GM18867 (cell line): Measurements from ENCODE around the gene SLC25A6.
"Not testable (repeated sequence)": the region's sequence is repeated elsewhere in the genome, so short reads cannot be mapped to it uniquely, and the experiment has no call there.

Experiments used
- ATAC-seq: cut with Tn5 transposase; IDR thresholded peaks from one replicate; pipeline ENCODE4 v1.9.1; 2021; ENCODE audit warnings: mild to moderate bottlenecking, moderate library complexity; ENCODE audit not compliant: unreplicated experiment

The SLC25A6 gene

DNA sequence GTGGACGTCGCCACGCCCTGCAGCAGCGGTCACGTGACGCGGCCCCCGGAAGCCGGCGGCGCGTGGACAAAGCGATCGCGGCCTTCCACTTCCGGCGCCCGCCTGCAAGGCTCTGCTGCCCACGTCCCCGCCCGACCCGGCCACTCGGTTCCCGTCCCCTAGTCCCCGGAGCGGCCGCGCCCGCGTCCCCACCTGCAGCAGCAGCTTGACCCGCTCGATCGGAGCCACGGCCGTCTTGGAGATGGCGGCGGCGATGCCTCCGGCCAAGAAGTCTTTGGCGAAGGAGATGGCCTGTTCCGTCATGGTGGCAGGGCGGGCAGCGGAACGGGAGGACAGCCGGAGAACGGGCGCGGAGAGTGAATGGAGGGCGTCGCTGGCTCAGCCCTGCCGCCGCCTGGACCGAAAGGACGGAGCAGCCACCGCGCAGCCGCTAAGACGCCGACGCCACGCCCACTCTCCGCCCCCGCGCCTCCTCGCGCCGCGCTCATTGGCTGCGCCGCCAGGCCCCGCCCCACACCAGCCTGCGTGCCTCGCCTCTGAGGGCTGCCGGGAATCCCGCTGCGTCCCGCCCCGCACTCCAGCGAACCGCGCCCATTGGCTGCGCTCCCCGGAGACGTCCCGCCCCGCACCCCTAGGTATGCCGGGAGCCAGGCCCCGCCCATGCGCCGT is at the start of gene SLC25A6:
Gene SLC25A6, minus strand, starts transcription at position 407 of the 669 bp plus-strand sequence. Its CDS starts 104 bp downstream, at position 303.
- peak; percentile 94 for ATAC-seq

DNA sequence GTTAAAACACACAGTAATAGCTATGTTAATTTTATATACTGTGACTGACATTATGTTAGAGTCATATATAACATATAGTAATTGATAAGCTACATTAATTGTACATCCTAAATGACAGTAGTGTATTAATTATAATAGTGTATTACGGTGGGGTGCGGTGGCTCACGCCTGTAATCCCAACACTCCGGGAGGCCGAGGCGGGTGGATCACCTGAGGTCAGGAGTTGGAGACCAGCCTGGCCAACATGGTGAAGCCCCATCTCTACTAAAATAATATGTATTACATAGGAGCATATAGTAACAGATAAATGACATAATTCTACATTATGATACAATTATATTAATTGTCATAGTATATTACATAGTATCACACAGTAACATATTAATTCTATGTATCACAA is 48.6 kb upstream of the SLC25A6 start:
- ATAC-seq, result no peak

DNA sequence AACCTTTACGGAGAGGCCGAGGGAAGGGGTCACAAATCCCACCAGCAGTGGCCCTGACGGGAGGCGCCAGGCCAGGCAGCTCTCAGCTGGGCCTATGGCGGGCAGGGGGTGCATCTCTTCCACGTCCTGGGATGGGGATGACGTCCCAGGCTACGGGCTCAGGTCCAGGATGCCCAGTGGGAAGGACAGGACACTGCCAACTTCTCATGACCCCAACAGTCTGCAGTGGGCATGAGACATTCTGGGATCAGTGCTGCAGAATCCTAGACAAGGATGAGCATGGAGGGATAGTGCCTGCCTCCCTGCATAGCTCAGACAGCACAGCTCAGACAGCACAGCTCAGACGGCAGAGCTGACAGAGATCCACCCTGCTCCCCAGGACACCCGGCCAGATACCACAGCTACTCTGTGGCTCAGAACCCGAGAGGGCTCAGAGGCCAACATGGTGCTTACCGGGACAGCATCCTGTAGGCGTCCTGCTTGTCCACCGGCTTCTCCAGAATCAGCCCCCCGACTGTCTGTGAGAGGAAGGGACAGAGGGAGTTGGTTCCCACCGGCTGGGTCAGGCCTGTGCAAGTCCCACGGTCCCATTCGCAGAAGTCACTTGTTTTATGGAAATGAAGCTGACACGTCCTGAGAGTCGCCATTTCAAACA is 43.5 kb upstream of the SLC25A6 start:
- ATAC-seq, result no peak

DNA sequence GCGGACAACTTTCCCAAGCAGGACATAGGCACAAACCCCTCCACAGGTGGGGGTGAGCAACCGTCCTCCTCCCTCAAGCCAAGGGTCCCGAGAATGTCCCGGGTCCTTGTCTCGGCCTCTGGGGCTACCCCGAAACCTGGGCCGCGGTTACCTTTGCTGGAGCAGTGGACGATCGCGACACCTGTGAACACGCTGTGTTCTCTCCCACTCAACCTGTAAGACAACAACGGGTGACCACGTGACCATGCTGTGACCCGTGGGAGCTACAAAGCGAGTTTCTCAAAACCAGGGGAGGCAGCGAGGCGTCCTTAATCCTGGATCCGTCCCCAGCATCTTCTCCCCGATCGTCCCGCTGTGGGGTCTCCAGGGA is 42.9 kb upstream of the SLC25A6 start:
- no peak for ATAC-seq

DNA sequence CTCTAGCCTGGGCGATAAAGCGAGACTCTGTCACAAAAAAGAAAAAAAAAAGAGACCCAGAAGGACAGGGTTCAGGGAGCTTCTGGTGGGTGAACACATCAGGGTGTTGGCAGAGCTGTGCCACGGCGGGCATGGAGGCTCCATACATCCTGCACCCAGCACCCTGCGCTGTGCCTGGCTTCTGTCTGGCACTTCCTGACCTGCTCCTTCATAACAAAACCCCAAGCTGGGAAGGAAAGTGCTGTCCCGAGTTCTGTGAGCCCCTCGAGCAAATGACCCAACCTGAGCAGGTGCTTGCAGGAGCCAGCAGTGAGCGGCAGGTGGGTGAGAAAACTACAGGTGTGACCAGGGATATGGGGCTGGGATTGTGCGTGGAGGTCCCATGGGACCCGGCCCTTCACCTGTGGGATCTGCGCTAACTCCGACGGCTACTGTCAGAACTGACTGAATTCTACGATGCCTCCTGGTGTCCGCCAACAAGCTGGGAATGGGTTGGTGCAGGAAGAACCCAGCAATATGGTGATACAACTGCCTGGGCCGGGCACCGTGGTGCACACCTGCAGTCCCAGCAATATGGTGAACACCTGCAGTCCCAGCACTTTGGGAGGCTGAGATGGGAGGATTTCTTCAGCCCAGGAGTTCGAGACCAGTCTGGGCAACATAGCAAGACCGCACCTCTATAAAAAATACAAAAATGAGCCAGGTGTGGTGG is 41.9 kb upstream of the SLC25A6 start:
- ATAC-seq, result no peak

DNA sequence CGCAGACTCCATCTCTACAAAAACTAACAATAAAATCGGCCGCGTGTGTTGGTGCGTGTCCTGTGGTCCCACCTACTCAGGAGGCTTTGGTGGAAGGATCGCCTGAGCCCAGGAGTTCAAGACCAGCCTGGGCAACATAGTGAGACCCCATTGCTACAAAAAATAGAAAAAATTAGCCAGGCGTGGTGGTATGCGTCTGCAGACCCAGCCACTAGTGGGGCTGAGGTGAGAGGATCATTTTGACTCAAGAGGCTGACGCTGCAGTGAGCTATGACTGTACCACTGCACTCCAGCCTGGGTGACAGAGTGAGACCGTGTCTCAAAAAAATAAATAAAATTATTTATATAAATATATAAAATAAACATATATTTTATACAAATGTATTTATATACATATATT is 38.5 kb upstream of the SLC25A6 start:
- ATAC-seq, result no peak

DNA sequence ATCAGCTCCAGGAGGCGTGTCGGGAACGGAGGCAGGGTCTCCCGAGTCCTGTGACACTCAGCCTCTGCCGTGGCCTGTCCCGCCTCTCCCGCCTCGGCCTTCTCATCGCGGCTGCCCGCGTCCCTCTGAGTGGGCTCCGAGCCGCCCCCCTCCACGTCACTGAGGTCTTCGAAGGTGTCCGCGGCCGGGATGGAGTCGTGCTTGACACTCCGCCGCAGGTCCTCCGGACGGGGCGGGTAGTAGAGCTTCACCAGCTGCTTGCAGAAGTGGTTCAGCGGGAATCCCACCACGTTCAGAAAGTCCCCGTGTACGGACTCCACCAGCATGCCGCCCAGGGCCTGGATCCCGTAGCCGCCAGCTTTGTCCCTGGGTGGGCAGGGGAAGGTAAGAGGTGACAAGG is 35.8 kb upstream of the SLC25A6 start:
- no peak for ATAC-seq

DNA sequence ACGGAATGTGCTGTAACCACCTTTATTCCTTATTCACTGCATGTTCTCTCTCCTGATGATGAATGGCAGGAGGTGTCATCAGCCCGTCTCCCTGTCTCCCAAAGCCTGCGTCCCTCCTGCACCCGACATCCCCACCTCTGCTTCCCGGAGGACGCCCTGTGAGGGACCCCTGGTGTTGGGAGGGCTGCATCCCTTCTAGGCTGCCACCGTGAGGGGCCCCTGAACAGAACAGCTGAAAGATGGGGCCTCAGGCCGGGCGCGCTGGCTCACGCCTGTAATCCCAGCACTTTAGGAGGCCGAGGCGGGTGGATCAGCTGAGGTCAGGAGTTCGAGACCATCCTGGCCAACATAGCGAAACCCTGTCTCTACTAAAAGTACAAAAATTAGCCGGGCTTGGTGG is 34.4 kb upstream of the SLC25A6 start:
- not testable (repeated sequence) for ATAC-seq

DNA sequence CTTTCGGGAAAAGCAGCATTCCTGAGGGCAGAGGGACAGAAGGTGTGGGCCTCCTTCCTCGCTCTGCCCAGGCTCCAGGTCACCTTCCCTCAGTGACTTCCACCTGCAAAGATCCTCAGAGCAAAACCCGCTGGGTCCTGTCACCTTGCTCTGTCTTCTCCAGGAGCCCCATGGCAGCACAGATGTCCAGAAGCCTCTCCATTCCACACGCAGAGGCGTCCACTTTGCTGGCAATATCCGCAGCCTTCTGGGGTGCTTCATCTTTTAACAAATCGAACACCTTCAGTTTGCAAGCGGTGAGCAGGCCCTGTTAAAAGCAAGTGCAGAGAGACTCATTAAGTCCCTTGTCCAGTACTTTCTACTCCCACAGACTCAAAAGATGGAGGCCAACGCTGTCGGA is 33.5 kb upstream of the SLC25A6 start:
- ATAC-seq, result no peak

DNA sequence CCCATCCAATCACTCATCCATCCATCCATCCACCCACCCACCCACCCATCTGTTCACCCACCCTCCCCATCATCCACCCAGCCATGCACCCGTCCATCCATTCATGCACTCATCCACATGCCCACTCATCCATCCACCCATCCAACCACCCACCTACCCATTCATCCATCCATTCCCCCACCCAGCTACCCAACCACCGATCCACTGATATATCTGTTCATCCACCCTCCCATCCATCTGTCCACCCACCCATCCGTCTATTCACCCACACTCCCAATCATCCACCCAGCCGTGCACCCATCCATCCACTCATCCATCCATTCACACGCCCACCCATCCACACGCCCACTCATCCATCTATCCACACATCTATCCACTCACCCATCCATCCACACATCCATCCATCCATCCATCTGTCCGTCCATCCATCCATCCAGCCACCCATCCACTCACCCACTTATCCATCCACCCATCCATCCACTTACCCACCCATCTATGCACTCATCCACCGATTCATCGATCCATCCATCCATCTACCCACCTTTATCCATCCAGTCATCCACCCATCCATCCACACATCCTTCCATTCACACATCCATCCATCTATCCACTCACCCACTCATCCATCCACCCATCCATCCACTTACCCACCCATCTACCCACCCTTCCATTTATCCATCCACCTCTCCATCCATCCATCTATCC is 32.4 kb upstream of the SLC25A6 start:
- no peak for ATAC-seq

DNA sequence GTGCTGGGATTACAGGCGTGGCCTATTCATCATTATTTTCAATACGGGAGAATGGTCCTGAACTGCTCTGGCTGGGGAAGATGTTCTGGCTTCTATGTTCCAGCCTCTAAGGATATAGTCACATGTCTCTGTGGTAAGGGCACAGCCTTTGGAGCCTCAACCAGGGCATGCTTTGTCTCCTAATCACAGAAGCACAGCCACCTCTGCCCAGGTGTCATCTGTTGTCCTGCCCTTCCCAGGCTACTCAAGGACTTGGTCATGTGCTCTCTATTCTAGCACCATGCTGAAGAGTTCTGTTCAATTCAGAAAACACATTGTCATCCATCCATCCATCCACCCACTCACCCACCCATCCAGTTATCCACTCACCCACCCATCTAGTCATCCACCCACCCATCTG is 31.3 kb upstream of the SLC25A6 start:
- ATAC-seq, result no peak

DNA sequence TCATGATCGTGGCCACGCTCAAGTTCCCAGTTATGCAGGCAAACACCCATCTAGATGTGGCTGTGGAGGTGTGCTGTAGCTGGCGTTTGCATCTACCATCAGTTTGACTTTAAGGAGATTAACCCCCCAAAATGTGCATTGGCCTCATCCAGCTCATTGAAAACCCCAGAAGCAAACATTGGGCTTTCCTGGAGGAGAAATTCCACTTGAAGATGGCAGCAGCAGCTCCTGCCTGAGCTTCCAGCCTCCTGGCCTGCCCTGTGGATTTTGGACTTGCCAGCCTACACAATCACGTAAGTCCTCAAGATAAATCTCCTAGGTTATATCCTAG is 30.2 kb upstream of the SLC25A6 start:
- ATAC-seq, result no peak

DNA sequence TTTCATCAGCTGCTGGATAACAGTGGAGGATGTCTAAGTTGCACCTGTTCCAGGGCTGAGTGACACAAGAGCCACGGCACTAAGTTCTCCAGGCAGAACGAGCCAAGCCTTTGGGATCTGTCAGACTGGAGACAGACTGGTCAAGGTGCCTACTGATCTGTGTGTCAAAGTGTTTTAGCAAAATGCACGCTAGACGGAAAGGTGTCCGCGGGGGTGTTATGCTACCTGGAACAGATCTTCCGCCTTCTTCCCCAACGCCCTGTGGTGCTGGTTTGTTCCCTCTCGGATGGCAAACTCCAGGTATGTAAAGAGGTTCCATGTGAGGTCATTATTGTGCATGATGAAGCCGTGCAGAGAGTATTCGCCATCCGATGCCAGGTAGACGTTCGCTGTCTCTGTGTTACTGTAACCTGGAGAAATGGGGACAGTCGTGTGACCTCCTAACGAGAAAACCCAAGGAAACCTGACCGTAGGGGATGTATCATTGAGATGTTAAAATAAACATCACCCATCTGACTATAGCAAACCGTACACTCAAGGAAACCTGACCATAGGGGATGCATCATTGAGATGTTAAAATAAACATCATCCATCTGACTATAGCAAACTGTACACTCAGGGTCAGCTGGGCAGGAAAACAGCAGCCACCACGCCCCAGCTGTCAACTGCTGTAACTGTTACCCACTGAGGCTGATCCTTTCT is 29.7 kb upstream of the SLC25A6 start:
- ATAC-seq, result no peak

DNA sequence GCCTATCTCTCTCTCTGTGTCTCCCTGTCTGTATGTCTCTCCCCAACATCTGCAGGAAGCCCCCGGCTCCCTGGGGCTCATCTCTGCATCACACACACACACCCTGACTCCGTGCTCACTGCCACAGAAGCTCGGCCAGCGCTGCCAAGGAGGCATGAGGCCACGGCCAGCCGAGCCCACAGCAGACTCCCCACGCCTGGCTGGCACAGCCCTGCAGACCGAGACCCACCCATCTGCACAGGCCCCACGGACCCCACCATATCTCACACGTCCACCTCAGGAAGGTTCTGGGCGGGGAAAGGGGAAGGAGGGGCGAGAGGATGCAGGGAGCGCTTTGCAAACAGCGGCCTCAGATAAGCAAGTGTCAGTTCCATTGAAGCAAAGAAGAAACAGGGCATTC is 28.5 kb upstream of the SLC25A6 start:
- ATAC-seq, result no peak

DNA sequence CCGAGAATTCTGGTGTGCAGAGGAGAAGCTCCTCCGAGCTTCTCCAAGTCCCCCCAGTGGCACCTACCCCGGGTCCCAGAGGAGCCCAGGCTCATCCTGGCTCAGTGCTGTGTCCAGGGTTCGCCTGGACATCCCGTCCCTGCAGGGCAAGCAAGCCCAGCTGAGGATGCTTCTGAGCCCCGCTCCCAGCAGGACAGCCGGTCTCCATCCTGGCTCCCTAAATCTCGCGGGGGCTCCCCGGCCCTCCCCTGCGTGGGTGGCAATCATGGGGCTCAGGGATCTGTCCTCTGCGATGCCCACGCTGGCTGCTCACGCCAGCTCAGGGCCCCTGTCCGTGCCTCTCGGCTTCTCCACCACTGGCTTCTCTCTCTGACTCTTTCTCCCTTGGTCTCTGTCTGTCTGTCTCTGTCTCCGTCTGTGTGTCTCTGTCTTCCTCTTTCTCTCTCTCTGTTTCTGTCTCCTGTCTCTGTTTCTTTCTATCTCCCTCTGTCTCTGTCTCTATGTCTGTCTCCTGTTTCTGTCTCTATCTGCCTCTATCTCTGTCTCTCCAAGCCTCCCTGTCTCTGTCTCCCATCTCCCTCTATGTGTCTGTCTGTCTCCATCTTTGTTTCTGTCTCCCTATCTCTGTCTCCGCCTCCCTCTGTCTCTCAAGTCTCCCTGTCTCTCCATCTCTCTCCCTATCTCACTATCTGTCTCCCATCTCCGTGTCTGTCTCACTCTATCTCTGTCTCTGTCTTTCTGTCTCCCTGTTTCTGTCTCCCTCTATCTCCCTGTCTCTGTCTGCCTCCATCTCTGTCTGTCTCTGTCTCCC is 27.8 kb upstream of the SLC25A6 start:
- ATAC-seq, result no peak

DNA sequence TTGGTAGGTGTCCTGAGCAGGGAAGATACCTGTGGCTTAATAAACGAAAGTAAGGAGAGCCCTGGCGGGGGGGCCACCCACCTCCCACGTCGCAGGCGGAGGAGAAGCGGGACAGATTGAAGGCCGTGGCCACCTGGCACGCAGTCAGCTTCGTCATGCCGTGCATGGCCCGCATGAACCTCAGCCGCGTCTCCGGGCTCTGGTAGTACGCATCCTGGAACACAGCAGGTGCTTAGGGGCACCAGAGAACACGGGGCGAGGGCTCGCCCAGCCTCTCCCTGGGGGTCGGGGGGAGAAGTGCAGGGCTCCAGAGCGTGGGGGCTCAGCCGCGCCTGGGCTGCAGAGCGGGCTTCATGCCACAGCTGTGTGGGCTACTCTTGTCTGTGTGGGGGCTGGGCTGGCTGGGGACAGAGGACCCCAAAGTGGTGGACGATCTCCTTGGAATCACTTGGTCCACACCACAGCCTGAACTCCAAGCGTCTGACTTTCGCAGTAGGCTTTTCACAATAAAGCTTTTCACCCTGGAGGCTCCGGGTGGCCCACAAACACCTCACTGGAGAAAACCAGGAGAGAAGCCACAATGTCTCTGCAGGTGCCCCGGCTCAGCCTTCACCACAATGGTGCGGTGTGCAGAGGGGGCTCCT is 27.1 kb upstream of the SLC25A6 start:
- no peak for ATAC-seq

DNA sequence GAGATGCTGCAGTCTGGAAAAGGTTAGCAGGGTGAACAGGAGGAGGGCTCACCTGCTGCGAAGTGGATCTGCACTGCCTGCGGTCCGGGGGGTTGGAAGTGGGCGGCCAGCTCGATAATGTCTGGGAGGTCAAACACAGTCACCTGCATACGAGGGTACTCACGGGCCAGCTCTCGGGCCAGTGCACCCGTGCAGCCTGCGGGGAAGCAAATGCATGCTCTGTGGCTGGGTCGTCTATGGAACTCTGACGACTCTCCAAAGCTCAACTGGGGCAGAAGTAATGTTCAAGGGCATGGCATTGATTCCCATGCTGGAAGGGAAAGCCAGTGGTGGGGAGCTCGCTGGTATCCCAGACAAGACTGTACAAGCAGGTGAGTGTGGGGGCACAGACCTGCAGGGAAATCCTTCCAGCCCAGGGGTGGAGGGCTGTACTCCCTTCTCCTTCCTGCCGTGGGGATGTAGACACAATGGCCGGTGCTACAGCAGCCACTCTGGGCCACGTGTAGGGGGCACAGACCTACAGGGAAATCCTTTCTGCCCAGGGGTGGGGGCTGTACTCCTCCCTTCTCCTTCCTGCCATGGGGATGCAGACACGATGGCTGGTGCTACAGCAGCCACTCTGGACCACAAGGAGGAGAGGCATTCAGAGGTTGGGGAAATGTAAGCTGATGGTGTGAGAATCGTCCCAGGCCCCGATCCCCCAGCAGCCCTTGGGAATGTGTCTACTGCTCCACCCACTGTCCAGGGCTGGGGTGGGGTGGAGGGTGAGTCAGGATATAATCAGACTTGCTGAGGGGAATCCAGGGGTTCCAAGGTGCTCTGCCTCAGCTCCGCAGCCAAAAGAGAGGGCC is 26.2 kb upstream of the SLC25A6 start:
- no peak for ATAC-seq

DNA sequence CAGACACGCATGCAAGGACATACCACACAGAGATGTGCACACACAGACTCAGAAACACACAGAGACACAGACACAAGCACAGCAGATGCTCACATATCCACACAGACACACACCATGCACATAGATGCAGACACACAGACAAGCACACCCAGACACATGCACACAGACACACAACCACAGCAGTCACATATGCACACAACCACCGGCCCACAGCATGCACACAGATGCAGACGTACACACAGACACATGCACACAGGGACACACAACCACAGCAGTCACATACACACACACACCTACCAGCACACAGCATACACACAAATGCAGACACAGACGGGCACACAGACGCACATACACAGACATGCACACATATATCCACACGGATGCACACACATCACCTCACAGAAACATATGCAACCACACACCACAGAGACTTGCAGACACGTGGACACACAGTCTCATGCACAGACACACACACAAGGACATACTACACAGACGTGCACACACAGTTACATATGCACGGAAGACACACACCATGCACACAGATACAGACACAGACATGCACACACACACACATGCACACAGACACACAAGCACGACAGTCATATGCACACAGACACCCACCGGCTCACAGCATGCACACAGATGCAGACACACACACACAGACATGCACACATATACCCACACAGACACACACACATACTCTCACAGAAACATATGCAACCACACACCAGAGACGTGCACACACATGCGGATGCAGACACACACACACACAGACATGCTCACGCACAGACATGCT is 25.2 kb upstream of the SLC25A6 start:
- no peak for ATAC-seq
